Mesodermal cell (in vitro differentiated cells): ENCODE measurements around the gene TNN.

Experiments
- H3K27ac ChIP-seq: 2 replicates; pipeline ENCODE4 v1.7.0; 2013; ENCODE audit warnings: mild to moderate bottlenecking, low read depth, low read length, moderate library complexity; ENCODE audit not compliant: severe bottlenecking
- H3K36me3 ChIP-seq: 2 replicates; pipeline ENCODE4 v1.7.1; 2013; ENCODE audit warnings: mild to moderate bottlenecking, low read length, moderate library complexity; ENCODE audit not compliant: control insufficient read depth, insufficient read depth
- H3K4me1 ChIP-seq: one replicate; pipeline ENCODE4 v1.7.1; 2013; ENCODE audit warnings: mild to moderate bottlenecking, low read length; ENCODE audit not compliant: insufficient read depth, control insufficient read depth, poor library complexity, severe bottlenecking
- H3K4me3 ChIP-seq: 2 replicates; pipeline ENCODE4 v1.7.0; 2013; ENCODE audit warnings: low read length, control low read depth, mild to moderate bottlenecking; ENCODE audit not compliant: insufficient read depth, poor library complexity, severe bottlenecking; ENCODE audit errors: extremely low read depth
- H3K9me3 ChIP-seq: 2 replicates; pipeline ENCODE4 v1.7.1; 2013; ENCODE audit warnings: mild to moderate bottlenecking, low read length, moderate library complexity; ENCODE audit not compliant: control insufficient read depth
- WGBS, 2 experiments: methylation state at CpG; one replicate each; pipeline ENCODE4 v1.1.5; 2013; ENCODE audit warnings: missing lambda C conversion rate in 2 of 2; ENCODE audit not compliant: insufficient coverage in 2 of 2; 5-methylcytosine and 5-hydroxymethylcytosine counted together

TNN gene

GRCh38 chr1:175129644-175129996, 62.0 kb downstream of the TNN start:
- Histone ChIP-seq H3K36me3 (no peaks in the 10 kb centered on the region), H3K4me1 (peaks cover 24% of the 10 kb centered on the region), H3K27ac (peak overlapping the region; percentile 57), H3K4me3 (no peak overlapping the region), H3K9me3 (no peaks in the 10 kb centered on the region)
- 93 to 100% methylated on average over 2 of the region's 2 CpGs for WGBS, 2 experiments

GRCh38 chr1:175129997-175130648, 62.5 kb downstream of the TNN start:
- peaks cover 24% of the 10 kb centered on the region for H3K4me1 ChIP-seq
- no peak overlapping the region for H3K4me3 ChIP-seq
- no peaks in the 10 kb centered on the region for H3K9me3 ChIP-seq
- 49 to 61% methylated on average over 4 to 5 of the region's 5 CpGs for WGBS, 2 experiments
- H3K36me3 ChIP-seq = no peaks in the 10 kb centered on the region
- no peak overlapping the region for H3K27ac ChIP-seq

- WGBS, 2 experiments = 100% methylated on average over 1 of the region's 2 CpGs
- Histone ChIP-seq H3K4me3 (no peak overlapping the region), H3K36me3 (no peaks in the 10 kb centered on the region), H3K4me1 (peaks cover 24% of the 10 kb centered on the region), H3K9me3 (no peaks in the 10 kb centered on the region), H3K27ac (no peak overlapping the region)
These were observed 63.0 kb downstream of the TNN start for GRCh38 chr1:175130649-175131045.

- Histone ChIP-seq H3K4me1 (peaks cover 24% of the 10 kb centered on the region), H3K9me3 (no peaks in the 10 kb centered on the region), H3K4me3 (no peak overlapping the region), H3K27ac (no peak overlapping the region), H3K36me3 (no peaks in the 10 kb centered on the region)
- WGBS, 2 experiments = 60% methylated on average over 1 of the region's 1 CpG; no CpG with 5 or more reads in 1 of the 2 experiments
These were observed 63.5 kb downstream of the TNN start for GRCh38 chr1:175131095-175131494.

GRCh38 chr1:175132436-175132835, 64.8 kb downstream of the TNN start:
- no peaks in the 10 kb centered on the region for H3K9me3 ChIP-seq
- H3K27ac ChIP-seq = no peak overlapping the region
- peaks cover 24% of the 10 kb centered on the region for H3K4me1 ChIP-seq
- no peak overlapping the region for H3K4me3 ChIP-seq
- WGBS, 2 experiments = 80% methylated on average over 1 of the region's 1 CpG; no CpG with 5 or more reads in 1 of the 2 experiments
- no peaks in the 10 kb centered on the region for H3K36me3 ChIP-seq

- 93% methylated on average over 4 of the region's 6 CpGs; no CpG with 5 or more reads in 1 of the 2 experiments for WGBS, 2 experiments
- no peak overlapping the region for H3K4me3 ChIP-seq
- H3K9me3 ChIP-seq = no peaks in the 10 kb centered on the region
- H3K27ac ChIP-seq = no peak overlapping the region
- no peaks in the 10 kb centered on the region for H3K36me3 ChIP-seq
- H3K4me1 ChIP-seq = peaks cover 24% of the 10 kb centered on the region
These were observed 66.2 kb downstream of the TNN start for GRCh38 chr1:175133673-175134435.

- 71 to 94% methylated on average over 1 of the region's 1 CpG for WGBS, 2 experiments
- Histone ChIP-seq H3K4me3 (no peak overlapping the region), H3K9me3 (no peaks in the 10 kb centered on the region), H3K27ac (no peak overlapping the region), H3K36me3 (no peaks in the 10 kb centered on the region), H3K4me1 (peaks cover 19% of the 10 kb centered on the region)
These were observed 66.9 kb downstream of the TNN start for GRCh38 chr1:175134500-175134899.

- no peaks in the 10 kb centered on the region for H3K9me3 ChIP-seq
- no peak overlapping the region for H3K27ac ChIP-seq
- H3K36me3 ChIP-seq = no peaks in the 10 kb centered on the region
- 75 to 84% methylated on average over 1 to 3 of the region's 3 CpGs for WGBS, 2 experiments
- no peak overlapping the region for H3K4me3 ChIP-seq
- peaks cover 9% of the 10 kb centered on the region for H3K4me1 ChIP-seq
These were observed 68.6 kb downstream of the TNN start for GRCh38 chr1:175136246-175136645.

GRCh38 chr1:175137369-175137768, 69.7 kb downstream of the TNN start:
- no peak overlapping the region for H3K4me3 ChIP-seq
- WGBS, 2 experiments = 88% methylated on average over 1 of the region's 1 CpG; no CpG with 5 or more reads in 1 of the 2 experiments
- H3K27ac ChIP-seq = no peak overlapping the region
- no peaks in the 10 kb centered on the region for H3K36me3 ChIP-seq
- H3K9me3 ChIP-seq = no peaks in the 10 kb centered on the region
- H3K4me1 ChIP-seq = peaks cover 4% of the 10 kb centered on the region

GRCh38 chr1:175138579-175138978, 70.9 kb downstream of the TNN start:
- Histone ChIP-seq H3K9me3 (no peaks in the 10 kb centered on the region), H3K4me1 (no peaks in the 10 kb centered on the region), H3K27ac (no peak overlapping the region), H3K36me3 (no peaks in the 10 kb centered on the region), H3K4me3 (no peak overlapping the region)
- whole genome bisulfite sequencing, 2 experiments = 92% methylated on average over 1 of the region's 2 CpGs; no CpG with 5 or more reads in 1 of the 2 experiments
